Kidney capillary endothelial cell (primary cell): ENCODE results near the gene YLPM1.
A peak's percentile ranks its signal among the peaks of the same experiment; 100 is the strongest.

Experiments used
- DNase-seq: peaks from one replicate; pipeline ENCODE4 v3.0.0-alpha.2; 2018; ENCODE audit warnings: low spot score

YLPM1 gene

GRCh38 chr14:74793506-74794155, 30.5 kb downstream of the YLPM1 start:
- peak; percentile 16 for DNase-seq

GRCh38 chr14:74794947-74795346, 31.8 kb downstream of the YLPM1 start:
- no peak for DNase-seq

- DNase-seq = no peak
These were observed 36.6 kb downstream of the YLPM1 start for GRCh38 chr14:74799765-74800164.

- DNase-seq = no peak
These were observed 37.7 kb downstream of the YLPM1 start for GRCh38 chr14:74800780-74801179.

GRCh38 chr14:74801396-74801795, 38.3 kb downstream of the YLPM1 start:
- no peak for DNase-seq

- DNase-seq = peak; percentile 55
These were observed 41.2 kb downstream of the YLPM1 start for GRCh38 chr14:74804219-74804825.

DNA sequence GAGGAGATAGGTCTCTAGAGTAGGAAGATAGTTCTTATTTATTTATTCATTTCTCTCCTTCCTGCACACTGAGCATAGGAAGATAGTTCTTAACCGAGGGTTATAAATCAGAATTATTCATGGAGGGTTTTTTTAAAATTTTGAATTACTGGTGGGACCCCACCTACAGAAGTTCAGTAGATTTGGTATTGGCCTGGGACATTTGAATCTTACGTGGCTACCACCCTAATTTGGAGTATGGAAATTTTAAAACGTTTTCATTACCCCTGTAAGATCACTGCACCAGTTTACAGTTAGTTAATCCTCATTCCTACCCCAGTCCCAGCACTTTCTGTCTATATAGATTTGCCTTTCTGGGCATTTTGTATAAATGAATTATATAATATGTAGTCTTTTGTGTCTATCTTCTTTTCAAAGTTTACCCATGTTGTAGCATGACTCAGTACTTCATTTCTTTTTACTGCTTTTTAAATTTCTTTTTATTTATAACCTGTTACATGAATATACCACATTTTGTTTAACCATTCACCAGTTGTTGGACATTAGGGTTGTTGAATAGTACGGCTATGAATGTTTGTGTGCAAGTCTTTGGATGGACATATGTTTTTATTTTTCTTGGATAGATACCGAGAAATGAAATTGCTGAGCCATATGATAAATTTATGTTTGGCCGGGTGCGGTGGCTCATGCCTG, 44.9 kb downstream of the YLPM1 start:
- DNase-seq = no peak

DNA sequence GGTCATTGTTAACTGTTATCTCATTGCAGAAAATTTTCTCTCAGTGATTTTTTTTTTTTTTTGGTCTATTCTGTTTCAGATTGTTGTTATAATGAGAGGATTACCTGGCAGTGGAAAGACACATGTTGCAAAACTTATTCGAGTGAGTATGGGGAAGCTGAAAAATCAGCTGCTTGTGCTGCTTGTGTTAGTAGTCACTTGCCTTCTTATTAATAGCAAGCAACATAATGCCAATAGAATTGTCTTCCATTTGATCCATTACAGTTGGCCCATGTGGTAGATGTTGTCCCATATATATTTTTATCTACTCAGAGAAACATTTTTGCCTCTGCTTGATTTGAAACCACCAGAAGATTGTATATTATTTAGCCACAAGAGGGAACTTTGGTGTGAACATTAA, 53.0 kb downstream of the YLPM1 start:
- no peak for DNase-seq

- DNase-seq = no peak
These were observed 57.2 kb downstream of the YLPM1 start for GRCh38 chr14:74820288-74820687.

GRCh38 chr14:74821267-74821915, 58.3 kb downstream of the YLPM1 start:
- DNase-seq = no peak

- DNase-seq = peak; percentile 67
These were observed 61.9 kb downstream of the YLPM1 start for GRCh38 chr14:74824997-74825396.

- DNase-seq = no peak
These were observed 63.5 kb downstream of the YLPM1 start for GRCh38 chr14:74826574-74826973.

- no peak for DNase-seq
These were observed 66.1 kb downstream of the YLPM1 start for GRCh38 chr14:74829251-74829650.

DNA sequence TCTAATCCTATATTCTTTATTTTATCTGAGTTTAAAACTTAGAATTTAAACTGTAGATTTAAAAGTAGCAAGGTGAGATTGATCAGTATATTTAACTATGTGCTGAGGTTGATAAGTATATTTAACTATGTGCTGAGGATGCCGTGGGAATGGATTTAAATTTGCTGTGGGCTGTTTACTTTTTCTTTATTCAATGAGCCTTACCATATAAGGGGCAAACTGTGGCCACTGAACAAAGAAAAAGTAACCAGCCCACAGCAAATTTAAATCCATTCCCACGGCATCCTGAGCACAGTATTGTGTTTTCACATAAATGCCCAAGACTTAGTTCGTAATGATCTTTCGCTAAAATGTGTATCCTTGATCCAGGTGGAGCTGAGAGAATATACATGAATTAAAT, 69.7 kb downstream of the YLPM1 start:
- DNase-seq = no peak

GRCh38 chr14:74834692-74835392, 71.7 kb downstream of the YLPM1 start:
- no peak for DNase-seq

- no peak for DNase-seq
These were observed 72.6 kb downstream of the YLPM1 start for GRCh38 chr14:74835645-74836250.

GRCh38 chr14:74836251-74836960, 73.3 kb downstream of the YLPM1 start:
- no peak for DNase-seq

- DNase-seq = no peak
These were observed 75.0 kb downstream of the YLPM1 start for GRCh38 chr14:74838166-74838565.

GRCh38 chr14:74840603-74841030, 77.5 kb downstream of the YLPM1 start:
- no peak for DNase-seq

DNA sequence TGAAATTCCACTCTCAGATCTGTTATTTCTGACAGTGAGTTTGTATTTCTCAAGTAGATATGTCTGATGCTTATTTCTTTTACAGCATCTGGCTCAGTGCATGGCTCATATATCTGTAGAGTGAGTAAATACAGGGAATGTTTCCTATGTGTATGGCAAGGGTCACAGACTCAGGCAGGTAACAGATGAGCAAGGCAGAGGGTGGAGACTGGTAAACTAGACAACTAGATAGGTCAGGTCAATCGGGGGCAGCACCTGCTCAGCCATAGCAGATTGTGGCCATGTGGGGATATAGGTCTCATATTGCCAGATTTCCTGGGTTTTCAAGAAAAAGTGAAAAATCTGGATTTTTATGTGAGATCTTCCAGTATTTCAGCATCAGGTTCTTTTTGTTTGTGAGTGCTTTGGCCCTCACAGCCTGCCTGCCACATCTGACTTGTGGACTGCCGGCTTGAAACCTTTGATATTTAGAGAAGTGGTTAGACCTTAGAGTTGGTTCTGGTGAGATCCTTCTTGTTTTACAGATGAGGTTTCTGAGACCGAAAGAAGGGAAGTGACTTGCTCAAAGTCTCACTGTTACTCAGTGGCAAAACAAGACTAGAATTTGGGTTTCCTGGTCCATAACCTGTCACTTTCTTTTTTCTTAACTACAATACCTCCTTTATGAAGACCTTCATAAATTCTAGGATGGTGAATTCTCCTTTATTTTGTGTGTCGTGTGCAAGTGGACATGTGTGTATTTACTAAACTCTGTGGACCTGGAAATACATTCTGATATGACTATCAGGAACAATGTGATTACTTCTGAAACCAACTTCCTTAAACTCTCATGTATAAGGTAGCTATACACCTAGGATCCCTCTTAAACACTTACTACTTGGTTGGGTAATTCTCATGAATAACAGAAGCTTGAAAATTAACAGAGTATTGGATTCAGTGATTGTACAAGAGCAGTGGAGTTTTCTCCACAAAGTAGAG, 78.4 kb downstream of the YLPM1 start:
- no peak for DNase-seq
